CD14-positive monocyte (primary cell): Measurements from ENCODE around the gene PAK5. TPM values are rescaled to one million over a fixed set of nuclear protein-coding genes. Genes with fewer than 3 reads are reported as not detected.

Source experiments
- DNase-seq, 3 donors: peaks; one replicate each; pipeline ENCODE4 v3.0.0-alpha.2; 2011 to 2022
- H2AFZ ChIP-seq: 2 replicates; pipeline ENCODE4 v1.6.0; 2012; ENCODE audit warnings: mild to moderate bottlenecking, low read depth, low read length, inconsistent platforms; ENCODE audit not compliant: insufficient read depth, poor library complexity, severe bottlenecking
- H3K27ac ChIP-seq, 2 donors: 1 replicate in 1 of 2; 2 replicates in 1 of 2; pipeline ENCODE4 v1.5.1; 2012 to 2013; ENCODE audit warnings: low read length in 2 of 2, control low read depth in 1 of 2, inconsistent platforms in 1 of 2, low read depth in 1 of 2, mild to moderate bottlenecking in 1 of 2
- H3K27me3 ChIP-seq, 2 donors: one replicate each; pipeline versions ENCODE4 v1.6.0 to v1.6.1; 2011 to 2013; ENCODE audit warnings: low read length in 2 of 2; ENCODE audit not compliant: control insufficient read depth in 2 of 2, insufficient read depth in 2 of 2
- H3K36me3 ChIP-seq, 2 donors: replicated peaks in 1 of 2; 1 replicate in 1 of 2; 2 replicates in 1 of 2; pipeline versions ENCODE4 v1.5.1 to v1.6.1; 2012 to 2013; ENCODE audit warnings: low read length in 2 of 2, control low read depth in 1 of 2, inconsistent platforms in 1 of 2, mild to moderate bottlenecking in 1 of 2; ENCODE audit not compliant: insufficient read depth in 2 of 2, control insufficient read depth in 1 of 2
- H3K4me1 ChIP-seq, 2 donors: 1 replicate in 1 of 2; 2 replicates in 1 of 2; pipeline versions ENCODE4 v1.5.1 to v1.6.1; 2012 to 2013; ENCODE audit warnings: low read length in 2 of 2, control low read depth in 1 of 2, inconsistent platforms in 1 of 2, mild to moderate bottlenecking in 1 of 2, moderate library complexity in 1 of 2; ENCODE audit not compliant: insufficient read depth in 2 of 2, control insufficient read depth in 1 of 2
- H3K4me2 ChIP-seq: replicated peaks from 2 replicates; pipeline ENCODE3; 2012; ENCODE audit warnings: low read length, moderate library complexity, mild to moderate bottlenecking; ENCODE audit not compliant: poor library complexity, severe bottlenecking; ENCODE audit errors: extremely low read depth
- H3K4me3 ChIP-seq, 3 experiments: fragments of 200-600 bp in 1 of 3; sonication (generic) in 1 of 3; replicated peaks in 1 of 3; 1 replicate in 2 of 3; 2 replicates in 1 of 3; pipeline ENCODE4 v1.5.1; 2011 to 2013; ENCODE audit warnings: low read length in 3 of 3, mild to moderate bottlenecking in 3 of 3, control low read depth in 2 of 3, low read depth in 2 of 3, inconsistent platforms in 1 of 3, moderate library complexity in 1 of 3
- H3K79me2 ChIP-seq: 2 replicates; pipeline ENCODE4 v1.6.0; 2012; ENCODE audit warnings: mild to moderate bottlenecking, control low read depth, inconsistent platforms, low read length, moderate library complexity; ENCODE audit not compliant: insufficient read depth
- H3K9ac ChIP-seq: 2 replicates; pipeline ENCODE4 v1.6.0; 2017; ENCODE audit warnings: low read length, mild to moderate bottlenecking; ENCODE audit not compliant: insufficient read depth, poor library complexity, severe bottlenecking
- H3K9me3 ChIP-seq, 2 donors: replicated peaks in 1 of 2; 1 replicate in 1 of 2; 2 replicates in 1 of 2; pipeline versions ENCODE4 v1.5.1 to v1.6.1; 2012 to 2013; ENCODE audit warnings: low read length in 2 of 2, control low read depth in 1 of 2; ENCODE audit not compliant: control insufficient read depth in 1 of 2, insufficient read depth in 1 of 2
- H4K20me1 ChIP-seq: 2 replicates; pipeline ENCODE4 v1.6.0; 2012; ENCODE audit warnings: mild to moderate bottlenecking, low read length, control low read depth, moderate library complexity; ENCODE audit not compliant: insufficient read depth
- H3K27ac Mint-ChIP-seq, 7 donors: one replicate each; pipeline ENCODE4 v1.8.0; 2020; ENCODE audit warnings: mild to moderate bottlenecking in 7 of 7, mixed read lengths in 7 of 7, moderate library complexity in 6 of 7, inconsistent platforms in 2 of 7
- H3K27me3 Mint-ChIP-seq, 3 donors: one replicate each; pipeline ENCODE4 v1.8.0; 2021 to 2022; ENCODE audit warnings: low read depth in 3 of 3, mild to moderate bottlenecking in 3 of 3, mixed read lengths in 3 of 3, moderate library complexity in 3 of 3, inconsistent platforms in 1 of 3
- H3K36me3 Mint-ChIP-seq, 2 donors: one replicate each; pipeline ENCODE4 v1.8.0; 2020; ENCODE audit warnings: mixed read lengths in 2 of 2, inconsistent platforms in 1 of 2, mild to moderate bottlenecking in 1 of 2
- H3K4me1 Mint-ChIP-seq: one replicate; pipeline ENCODE4 v1.8.0; 2020; ENCODE audit warnings: mild to moderate bottlenecking, mixed read lengths
- H3K4me3 Mint-ChIP-seq, 2 donors: one replicate each; pipeline ENCODE4 v1.8.0; 2020; ENCODE audit warnings: mild to moderate bottlenecking in 2 of 2, mixed read lengths in 2 of 2, moderate library complexity in 1 of 2
- H3K9me3 Mint-ChIP-seq, 7 donors: one replicate each; pipeline ENCODE4 v1.8.0; 2020 to 2022; ENCODE audit warnings: mixed read lengths in 7 of 7, mild to moderate bottlenecking in 6 of 7, moderate library complexity in 6 of 7, inconsistent platforms in 2 of 7
- CTCF ChIP-seq: fragments of 200-600 bp; IDR thresholded peaks from one replicate; pipeline ENCODE4 v1.8.0; 2022; ENCODE audit warnings: antibody characterized with exemption, mild to moderate bottlenecking
- intact Hi-C, 2 donors: fragments of 100-400 bp; cut with micrococcal nuclease; formaldehyde crosslinking; loops; one replicate each; pipeline versions ENCODE4 v1.15.0 to v1.15.1; 2023
- polyA plus RNA-seq, 3 donors: library from polyadenylated mRNA; depleted of rRNA in 1 of 3; unstranded in 2 of 3; stranded (reverse) in 1 of 3; fragments of 300-500 nt in 2 of 3; fragments of >200 nt in 1 of 3; fragmentation: Illumina TruSeq in 2 of 3; gene quantifications; 1 replicate in 2 of 3; 2 replicates in 1 of 3; pipeline ENCODE4 v1.2.3, GENCODE V29; 2012 to 2021

PAK5 gene
- polyA plus RNA-seq, 3 donors, result not detected

GRCh38 chr20:9817654-9818053 is 21.2 kb downstream of the PAK5 start:
- Histone ChIP-seq H3K9me3 (no peaks in the 10 kb centered on the region), H3K27ac (no peak overlapping the region), H3K36me3 (no peaks in the 10 kb centered on the region), H3K4me3 (no peak overlapping the region), H3K79me2 (no peaks in the 10 kb centered on the region), H4K20me1 (no peaks in the 10 kb centered on the region), H2AFZ (no peak overlapping the region), H3K4me2 (no peak overlapping the region), H3K4me1 (no peaks in the 10 kb centered on the region), H3K27me3 (no peaks in the 10 kb centered on the region), H3K9ac (no peak overlapping the region)
- DNase-seq, result no peak
- peaks cover 0 to 3% (median 0%) of the 10 kb centered on the region in 7 donors for H3K9me3 Mint-ChIP-seq
- no peak overlapping the region for H3K4me3 Mint-ChIP-seq
- no peaks in the 10 kb centered on the region for H3K4me1 Mint-ChIP-seq
- intact Hi-C loops, result no loop called here
- H3K36me3 Mint-ChIP-seq, result no peaks in the 10 kb centered on the region
- no peak for TF ChIP-seq CTCF
- H3K27me3 Mint-ChIP-seq, result peaks cover 0 to 3% (median 0%) of the 10 kb centered on the region in 3 donors
- H3K27ac Mint-ChIP-seq, result no peak overlapping the region

GRCh38 chr20:9815632-9816031 is 23.2 kb downstream of the PAK5 start:
- intact Hi-C loops, result no loop called here
- Histone ChIP-seq H3K36me3 (no peaks in the 10 kb centered on the region), H3K27ac (no peak overlapping the region), H3K9ac (no peak overlapping the region), H3K4me2 (no peak overlapping the region), H3K9me3 (no peaks in the 10 kb centered on the region), H3K27me3 (no peaks in the 10 kb centered on the region), H3K4me1 (no peaks in the 10 kb centered on the region), H2AFZ (no peak overlapping the region), H3K4me3 (no peak overlapping the region), H3K79me2 (no peaks in the 10 kb centered on the region), H4K20me1 (no peaks in the 10 kb centered on the region)
- H3K27ac Mint-ChIP-seq, result no peak overlapping the region
- no peaks in the 10 kb centered on the region for H3K4me1 Mint-ChIP-seq
- no peaks in the 10 kb centered on the region for H3K9me3 Mint-ChIP-seq
- TF ChIP-seq CTCF, result no peak
- no peaks in the 10 kb centered on the region for H3K36me3 Mint-ChIP-seq
- DNase-seq, result no peak
- H3K27me3 Mint-ChIP-seq, result no peaks in the 10 kb centered on the region
- H3K4me3 Mint-ChIP-seq, result no peak overlapping the region
